H9 (cell line): ENCODE data around the gene OR2T35. TPM values are rescaled to one million over a fixed set of nuclear protein-coding genes. Genes with fewer than 3 reads are reported as not detected.

ENCODE experiments used
- DNase-seq: peaks from one replicate; pipeline ENCODE4 v3.0.0-alpha.2; 2017
- H2AFZ ChIP-seq: one replicate; pipeline ENCODE4 v1.6.1; 2013; ENCODE audit warnings: mild to moderate bottlenecking, low read length, control low read depth, moderate library complexity
- H2AK5ac ChIP-seq: 2 replicates; pipeline ENCODE4 v1.6.1; 2013; ENCODE audit warnings: low read length, control low read depth, mixed read lengths; ENCODE audit not compliant: insufficient read length
- H2BK120ac ChIP-seq: one replicate; pipeline ENCODE4 v1.6.1; 2013; ENCODE audit warnings: low read depth, mild to moderate bottlenecking, low read length, control low read depth, inconsistent platforms; ENCODE audit not compliant: poor library complexity, severe bottlenecking
- H2BK12ac ChIP-seq: 2 replicates; pipeline ENCODE4 v1.6.1; 2013; ENCODE audit warnings: low read length, control low read depth, mixed read lengths, low read depth; ENCODE audit not compliant: insufficient read length
- H2BK15ac ChIP-seq: 2 replicates; pipeline ENCODE4 v1.6.1; 2013; ENCODE audit warnings: low read depth, low read length, control low read depth
- H2BK20ac ChIP-seq: one replicate; pipeline ENCODE4 v1.6.1; 2013; ENCODE audit warnings: low read depth, mild to moderate bottlenecking, low read length, control low read depth, inconsistent platforms; ENCODE audit not compliant: poor library complexity, severe bottlenecking
- H2BK5ac ChIP-seq: 2 replicates; pipeline ENCODE4 v1.6.1; 2013; ENCODE audit warnings: low read length, control low read depth, mixed read lengths; ENCODE audit not compliant: insufficient read length
- H3K14ac ChIP-seq: 2 replicates; pipeline ENCODE4 v1.6.1; 2013; ENCODE audit warnings: low read length, control low read depth; ENCODE audit not compliant: insufficient read depth
- H3K18ac ChIP-seq: 2 replicates; pipeline ENCODE4 v1.6.1; 2013; ENCODE audit warnings: low read depth, mild to moderate bottlenecking, mixed read lengths, low read length, control low read depth; ENCODE audit not compliant: insufficient read length
- H3K23ac ChIP-seq: 2 replicates; pipeline ENCODE4 v1.6.1; 2013; ENCODE audit warnings: low read length, control low read depth, mixed read lengths, low read depth; ENCODE audit not compliant: insufficient read length
- H3K23me2 ChIP-seq: 2 replicates; pipeline ENCODE4 v1.6.1; 2013; ENCODE audit warnings: low read depth, mild to moderate bottlenecking, mixed read lengths, low read length, control low read depth; ENCODE audit not compliant: insufficient read length, poor library complexity, severe bottlenecking
- H3K27ac ChIP-seq: 2 replicates; pipeline ENCODE4 v1.5.1; 2013; ENCODE audit warnings: low read length, control low read depth, mixed read lengths, low read depth; ENCODE audit not compliant: insufficient read length
- H3K27me3 ChIP-seq: 2 replicates; pipeline ENCODE4 v1.6.1; 2013; ENCODE audit warnings: low read length, control low read depth, inconsistent platforms; ENCODE audit not compliant: insufficient read depth
- H3K4ac ChIP-seq: 2 replicates; pipeline ENCODE4 v1.6.1; 2013; ENCODE audit warnings: low read depth, mild to moderate bottlenecking, control low read depth, inconsistent platforms, low read length, moderate library complexity
- H3K4me1 ChIP-seq: 2 replicates; pipeline ENCODE4 v1.6.1; 2013; ENCODE audit warnings: low read length, control low read depth, inconsistent platforms; ENCODE audit not compliant: insufficient read depth
- H3K4me2 ChIP-seq: 2 replicates; pipeline ENCODE4 v1.6.1; 2013; ENCODE audit warnings: low read length, control low read depth, mixed read lengths; ENCODE audit not compliant: insufficient read length, insufficient read depth
- H3K56ac ChIP-seq: 2 replicates; pipeline ENCODE4 v1.6.1; 2013; ENCODE audit warnings: low read depth, mild to moderate bottlenecking, mixed read lengths, low read length, control low read depth; ENCODE audit not compliant: insufficient read length
- H3K79me1 ChIP-seq: 2 replicates; pipeline ENCODE4 v1.6.1; 2013; ENCODE audit warnings: low read depth, mild to moderate bottlenecking, moderate library complexity, low read length, control low read depth, inconsistent platforms; ENCODE audit not compliant: insufficient read depth, poor library complexity, severe bottlenecking
- H3K79me2 ChIP-seq: 2 replicates; pipeline ENCODE4 v1.6.1; 2013; ENCODE audit warnings: low read length, control low read depth, inconsistent platforms; ENCODE audit not compliant: insufficient read depth
- H3K9ac ChIP-seq: 2 replicates; pipeline ENCODE4 v1.6.1; 2013; ENCODE audit warnings: low read length, control low read depth, mixed read lengths; ENCODE audit not compliant: insufficient read length; ENCODE audit errors: extremely low read depth
- H3K9me3 ChIP-seq: one replicate; pipeline ENCODE4 v1.6.1; 2013; ENCODE audit warnings: low read depth, low read length, inconsistent platforms; ENCODE audit not compliant: control insufficient read depth
- H3T11ph ChIP-seq: one replicate; pipeline ENCODE4 v1.6.1; 2013; ENCODE audit warnings: mild to moderate bottlenecking, low read length, control low read depth, inconsistent platforms
- H4K20me1 ChIP-seq: one replicate; pipeline ENCODE4 v1.6.1; 2013; ENCODE audit not compliant: control insufficient read depth, insufficient read length, insufficient read depth
- H4K5ac ChIP-seq: 2 replicates; pipeline ENCODE4 v1.6.1; 2013; ENCODE audit warnings: low read depth, mild to moderate bottlenecking, mixed read lengths, low read length, control low read depth; ENCODE audit not compliant: insufficient read length
- H4K8ac ChIP-seq: replicated peaks from 2 replicates; pipeline ENCODE4 v1.6.1; 2013; ENCODE audit warnings: low read length, control low read depth, mixed read lengths, low read depth; ENCODE audit not compliant: insufficient read length
- H4K91ac ChIP-seq: 2 replicates; pipeline ENCODE4 v1.6.1; 2013; ENCODE audit warnings: low read depth, mild to moderate bottlenecking, moderate library complexity, mixed read lengths, low read length, control low read depth; ENCODE audit not compliant: insufficient read length
- H3K27ac Mint-ChIP-seq, 3 experiments: 2 replicates in 2 of 3; 3 replicates in 1 of 3; pipeline ENCODE4 v1.8.0; 2020 to 2021; ENCODE audit warnings: mixed read lengths in 3 of 3, mild to moderate bottlenecking in 1 of 3, moderate library complexity in 1 of 3
- H3K27me3 Mint-ChIP-seq: 2 replicates; pipeline ENCODE4 v1.8.0; 2021; ENCODE audit warnings: low read depth, mild to moderate bottlenecking, moderate library complexity, mixed read lengths
- H3K36me3 Mint-ChIP-seq, 3 experiments: 2 replicates in 2 of 3; 3 replicates in 1 of 3; pipeline ENCODE4 v1.8.0; 2020 to 2021; ENCODE audit warnings: low read depth in 3 of 3, mixed read lengths in 3 of 3; ENCODE audit not compliant: insufficient read depth in 1 of 3
- H3K4me1 Mint-ChIP-seq, 2 experiments: 2 replicates each; pipeline ENCODE4 v1.8.0; 2020; ENCODE audit warnings: mixed read lengths in 2 of 2
- H3K4me3 Mint-ChIP-seq, 2 experiments: 2 replicates in 1 of 2; 3 replicates in 1 of 2; pipeline ENCODE4 v1.8.0; 2020 to 2021; ENCODE audit warnings: mild to moderate bottlenecking in 2 of 2, mixed read lengths in 2 of 2, moderate library complexity in 1 of 2
- H3K9me3 Mint-ChIP-seq, 2 experiments: 2 replicates in 1 of 2; 3 replicates in 1 of 2; pipeline ENCODE4 v1.8.0; 2020; ENCODE audit warnings: mild to moderate bottlenecking in 2 of 2, mixed read lengths in 2 of 2, moderate library complexity in 1 of 2
- CTCF ChIP-seq: fragments of 200-600 bp; sonication (generic); conservative IDR thresholded peaks from 3 replicates; pipeline ENCODE4 v1.8.0; 2021; ENCODE audit warnings: antibody characterized with exemption, mild to moderate bottlenecking
- WGBS: extraction: QIAGEN DNeasy Blood & Tissue Kit; methylation state at CpG from one replicate; pipeline ENCODE4 v1.1.7; 2013; ENCODE audit warnings: missing lambda C conversion rate, low lambda C conversion rate, mixed read lengths; ENCODE audit not compliant: insufficient read length; ENCODE audit errors: extremely low coverage; 5-methylcytosine and 5-hydroxymethylcytosine counted together
- total RNA-seq: library from RNA; stranded (reverse); gene quantifications from 2 replicates; pipeline ENCODE4 v1.2.1, GENCODE V29; 2021

Gene OR2T35
- total RNA-seq, 1 experiment from 2014 or later, result not detected

GRCh38 chr1:248613742-248614141 lies 31.3 kb downstream of the OR2T35 start:
- H3T11ph ChIP-seq, result no peak overlapping the region
- no CpG with 5 or more reads among the region's 1 CpG for WGBS
- H2AK5ac ChIP-seq, result no peak overlapping the region
- peaks cover 76% of the 10 kb centered on the region for H3K9me3 ChIP-seq
- no peaks in the 10 kb centered on the region for H3K4me1 ChIP-seq
- no peak overlapping the region for H3K9ac ChIP-seq
- no peak overlapping the region for H3K4me2 ChIP-seq
- H3K23ac ChIP-seq, result no peak overlapping the region
- H3K14ac ChIP-seq, result no peak overlapping the region
- no peaks in the 10 kb centered on the region for H4K20me1 ChIP-seq
- no peak overlapping the region for H3K56ac ChIP-seq
- H3K79me2 ChIP-seq, result no peaks in the 10 kb centered on the region
- Mint-ChIP-seq H3K4me3 (no peak overlapping the region), H3K27me3 (no peaks in the 10 kb centered on the region; the same call in 1 of the 2 replicates), H3K4me1 (no peaks in the 10 kb centered on the region), H3K27ac (no peak overlapping the region), H3K36me3 (peaks cover 8 to 35% (median 12%) of the 10 kb centered on the region in 3 experiments; a peak in 4 of 7 replicates), H3K9me3 (peaks cover 85 to 87% of the 10 kb centered on the region in 2 experiments)
- H2BK15ac ChIP-seq, result no peak overlapping the region
- no peak overlapping the region for H4K8ac ChIP-seq
- H4K5ac ChIP-seq, result no peak overlapping the region
- no peak overlapping the region for H3K18ac ChIP-seq
- no peak overlapping the region for H2BK12ac ChIP-seq
- H2AFZ ChIP-seq, result no peak overlapping the region
- no peak overlapping the region for H3K4ac ChIP-seq
- H2BK5ac ChIP-seq, result no peak overlapping the region
- H3K23me2 ChIP-seq, result no peaks in the 10 kb centered on the region
- no peaks in the 10 kb centered on the region for H3K79me1 ChIP-seq
- no peak overlapping the region for H4K91ac ChIP-seq
- H3K27me3 ChIP-seq, result no peaks in the 10 kb centered on the region
- TF ChIP-seq CTCF, result no peak
- H2BK20ac ChIP-seq, result no peak overlapping the region
- H3K27ac ChIP-seq, result no peak overlapping the region
- DNase-seq, result no peak
- no peak overlapping the region for H2BK120ac ChIP-seq
